GM12875 (cell line): Measurements from ENCODE around the gene PON1.

Source experiments
- H3K4me3 ChIP-seq: one replicate; pipeline ENCODE4 v1.5.1; 2011; ENCODE audit warnings: low read depth, low read length, control low read depth
- CTCF ChIP-seq: IDR thresholded peaks from 2 replicates; pipeline ENCODE4 v1.5.1; 2011; ENCODE audit warnings: low read depth, mild to moderate bottlenecking, control low read depth, inconsistent platforms, low read length, moderate library complexity, borderline replicate concordance; ENCODE audit not compliant: insufficient read depth

PON1 gene

GRCh38 chr7:95250571-95250970 is 73.8 kb downstream of the PON1 start:
- H3K4me3 ChIP-seq = no peak overlapping the region
- no peak for TF ChIP-seq CTCF
